Astrocyte (in vitro differentiated cells and primary cell): ENCODE results near the gene MRPL20. TPM values are rescaled to one million over a fixed set of nuclear protein-coding genes. Genes with fewer than 3 reads are reported as not detected.

Source experiments
- DNase-seq: peaks from one replicate; pipeline ENCODE4 v3.0.0-alpha.2; 2010; ENCODE audit warnings: low read depth
- FAIRE-seq: peaks from 2 replicates; lab custom pipeline; 2011; peaks lifted over from hg19 to GRCh38; lab: Jason Lieb, UNC
- H2AFZ ChIP-seq: 2 replicates; pipeline ENCODE4 v1.6.0; 2012; ENCODE audit warnings: low read depth, low read length, inconsistent platforms
- H3K27ac ChIP-seq: 2 replicates; pipeline ENCODE4 v1.5.1; 2011; ENCODE audit warnings: low read depth, low read length, inconsistent platforms
- H3K27me3 ChIP-seq: 2 replicates; pipeline ENCODE4 v1.6.0; 2011; ENCODE audit warnings: low read length, inconsistent platforms; ENCODE audit not compliant: insufficient read depth
- H3K36me3 ChIP-seq: 2 replicates; pipeline ENCODE4 v1.5.1; 2011; ENCODE audit warnings: low read length, inconsistent platforms; ENCODE audit not compliant: insufficient read depth
- H3K4me1 ChIP-seq: 2 replicates; pipeline ENCODE4 v1.5.1; 2011; ENCODE audit warnings: low read length, inconsistent platforms; ENCODE audit not compliant: insufficient read depth
- H3K4me2 ChIP-seq: 2 replicates; pipeline ENCODE4 v1.6.0; 2012; ENCODE audit warnings: low read length, inconsistent platforms
- H3K4me3 ChIP-seq: 2 replicates; pipeline ENCODE4 v1.5.1; 2011; ENCODE audit warnings: low read depth, mild to moderate bottlenecking, low read length, inconsistent platforms; ENCODE audit not compliant: insufficient read depth
- H3K79me2 ChIP-seq: 2 replicates; pipeline ENCODE4 v1.6.0; 2012; ENCODE audit warnings: mild to moderate bottlenecking, low read length, inconsistent platforms; ENCODE audit not compliant: insufficient read depth
- H3K9ac ChIP-seq: 2 replicates; pipeline ENCODE4 v1.6.0; 2012; ENCODE audit warnings: mild to moderate bottlenecking, low read length, inconsistent platforms
- H3K9me3 ChIP-seq: 2 replicates; pipeline ENCODE4 v1.5.1; 2012; ENCODE audit warnings: low read depth, mild to moderate bottlenecking, low read length, inconsistent platforms; ENCODE audit not compliant: insufficient read depth
- H4K20me1 ChIP-seq: 2 replicates; pipeline ENCODE4 v1.6.0; 2012; ENCODE audit warnings: low read length, inconsistent platforms; ENCODE audit not compliant: insufficient read depth
- H3K27ac Mint-ChIP-seq: one replicate; pipeline ENCODE4 v1.8.0; 2021; ENCODE audit warnings: mild to moderate bottlenecking, mixed read lengths; ENCODE audit not compliant: unreplicated experiment
- H3K27me3 Mint-ChIP-seq: one replicate; pipeline ENCODE4 v1.8.0; 2021; ENCODE audit warnings: low read depth, mixed read lengths; ENCODE audit not compliant: unreplicated experiment
- H3K36me3 Mint-ChIP-seq: one replicate; pipeline ENCODE4 v1.8.0; 2021; ENCODE audit warnings: low read depth, mixed read lengths; ENCODE audit not compliant: unreplicated experiment
- H3K4me1 Mint-ChIP-seq: one replicate; pipeline ENCODE4 v1.8.0; 2021; ENCODE audit warnings: low read depth, mixed read lengths; ENCODE audit not compliant: unreplicated experiment
- H3K4me3 Mint-ChIP-seq: one replicate; pipeline ENCODE4 v1.8.0; 2021; ENCODE audit warnings: mild to moderate bottlenecking, moderate library complexity, mixed read lengths; ENCODE audit not compliant: unreplicated experiment
- H3K9me3 Mint-ChIP-seq: one replicate; pipeline ENCODE4 v1.8.0; 2021; ENCODE audit warnings: mild to moderate bottlenecking, mixed read lengths; ENCODE audit not compliant: unreplicated experiment
- EZH2 ChIP-seq: IDR thresholded peaks from 2 replicates; pipeline ENCODE4 v1.6.1; 2012; ENCODE audit warnings: mild to moderate bottlenecking, low read length, inconsistent platforms; ENCODE audit not compliant: insufficient read depth
- total RNA-seq: library from RNA; stranded (reverse); gene quantifications from 2 replicates; pipeline ENCODE4 v1.2.1, GENCODE V29; 2021
- TF ChIP-seq, protein P1 (sequence below): IDR thresholded peaks from 2 replicates; pipeline ENCODE4 v1.5.1; 2011; ENCODE audit warnings: low read depth, mild to moderate bottlenecking, inconsistent platforms, low read length, moderate library complexity; ENCODE audit not compliant: insufficient read depth

The MRPL20 gene
- total RNA-seq, 1 donor from 2014 or later = 88.5 TPM

DNA sequence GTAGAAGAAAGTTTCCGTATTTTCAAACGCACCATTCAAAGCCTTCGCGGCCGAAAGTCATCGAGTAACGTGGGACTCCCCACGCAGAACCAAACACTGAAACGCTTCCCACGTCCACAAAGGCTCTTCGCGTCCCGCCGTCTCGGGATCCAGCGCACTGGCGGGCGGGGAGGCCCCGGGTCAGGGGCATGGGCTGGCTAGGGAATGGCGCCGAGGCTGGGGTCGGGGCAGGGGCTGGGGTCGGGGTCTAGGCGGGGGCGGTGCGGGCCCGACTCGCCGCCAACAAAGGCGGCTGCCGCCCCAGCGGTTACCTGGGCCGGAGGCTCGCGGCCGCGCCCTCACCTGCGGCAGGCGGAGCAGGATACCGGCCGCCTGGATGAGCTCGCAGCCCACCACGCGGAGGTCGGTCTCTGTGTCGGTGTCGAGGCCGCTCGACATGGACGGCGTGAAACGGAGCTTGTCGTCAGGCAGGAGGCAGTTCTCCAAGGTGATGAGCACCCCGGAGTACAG lies 8.4 kb downstream of the MRPL20 start:
- peak overlapping the region; percentile 90 for H3K4me3 ChIP-seq
- peaks cover 88% of the 10 kb centered on the region for H3K79me2 ChIP-seq
- H3K4me1 ChIP-seq = peaks cover 32% of the 10 kb centered on the region
- H4K20me1 ChIP-seq = peaks cover 59% of the 10 kb centered on the region
- peaks cover 39% of the 10 kb centered on the region for H3K4me1 Mint-ChIP-seq
- H3K27me3 ChIP-seq = no peaks in the 10 kb centered on the region
- H3K9ac ChIP-seq = peak overlapping the region; percentile 95
- H3K4me2 ChIP-seq = peak overlapping the region; percentile 99
- no peaks in the 10 kb centered on the region for H3K9me3 ChIP-seq
- TF ChIP-seq, protein P1, sequence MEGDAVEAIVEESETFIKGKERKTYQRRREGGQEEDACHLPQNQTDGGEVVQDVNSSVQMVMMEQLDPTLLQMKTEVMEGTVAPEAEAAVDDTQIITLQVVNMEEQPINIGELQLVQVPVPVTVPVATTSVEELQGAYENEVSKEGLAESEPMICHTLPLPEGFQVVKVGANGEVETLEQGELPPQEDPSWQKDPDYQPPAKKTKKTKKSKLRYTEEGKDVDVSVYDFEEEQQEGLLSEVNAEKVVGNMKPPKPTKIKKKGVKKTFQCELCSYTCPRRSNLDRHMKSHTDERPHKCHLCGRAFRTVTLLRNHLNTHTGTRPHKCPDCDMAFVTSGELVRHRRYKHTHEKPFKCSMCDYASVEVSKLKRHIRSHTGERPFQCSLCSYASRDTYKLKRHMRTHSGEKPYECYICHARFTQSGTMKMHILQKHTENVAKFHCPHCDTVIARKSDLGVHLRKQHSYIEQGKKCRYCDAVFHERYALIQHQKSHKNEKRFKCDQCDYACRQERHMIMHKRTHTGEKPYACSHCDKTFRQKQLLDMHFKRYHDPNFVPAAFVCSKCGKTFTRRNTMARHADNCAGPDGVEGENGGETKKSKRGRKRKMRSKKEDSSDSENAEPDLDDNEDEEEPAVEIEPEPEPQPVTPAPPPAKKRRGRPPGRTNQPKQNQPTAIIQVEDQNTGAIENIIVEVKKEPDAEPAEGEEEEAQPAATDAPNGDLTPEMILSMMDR = no peak
- TF ChIP-seq EZH2 = no peak
- peaks cover 34% of the 10 kb centered on the region for H3K36me3 ChIP-seq
- peak overlapping the region; percentile 70 for H2AFZ ChIP-seq
- H3K4me3 Mint-ChIP-seq = peak overlapping the region; percentile 99
- DNase-seq = no peak
- peak overlapping the region; percentile 96 for H3K27ac Mint-ChIP-seq
- no peak for FAIRE-seq
- peaks cover 22% of the 10 kb centered on the region for H3K36me3 Mint-ChIP-seq
- no peaks in the 10 kb centered on the region for H3K9me3 Mint-ChIP-seq
- peak overlapping the region; percentile 78 for H3K27ac ChIP-seq
- H3K27me3 Mint-ChIP-seq = no peaks in the 10 kb centered on the region

DNA sequence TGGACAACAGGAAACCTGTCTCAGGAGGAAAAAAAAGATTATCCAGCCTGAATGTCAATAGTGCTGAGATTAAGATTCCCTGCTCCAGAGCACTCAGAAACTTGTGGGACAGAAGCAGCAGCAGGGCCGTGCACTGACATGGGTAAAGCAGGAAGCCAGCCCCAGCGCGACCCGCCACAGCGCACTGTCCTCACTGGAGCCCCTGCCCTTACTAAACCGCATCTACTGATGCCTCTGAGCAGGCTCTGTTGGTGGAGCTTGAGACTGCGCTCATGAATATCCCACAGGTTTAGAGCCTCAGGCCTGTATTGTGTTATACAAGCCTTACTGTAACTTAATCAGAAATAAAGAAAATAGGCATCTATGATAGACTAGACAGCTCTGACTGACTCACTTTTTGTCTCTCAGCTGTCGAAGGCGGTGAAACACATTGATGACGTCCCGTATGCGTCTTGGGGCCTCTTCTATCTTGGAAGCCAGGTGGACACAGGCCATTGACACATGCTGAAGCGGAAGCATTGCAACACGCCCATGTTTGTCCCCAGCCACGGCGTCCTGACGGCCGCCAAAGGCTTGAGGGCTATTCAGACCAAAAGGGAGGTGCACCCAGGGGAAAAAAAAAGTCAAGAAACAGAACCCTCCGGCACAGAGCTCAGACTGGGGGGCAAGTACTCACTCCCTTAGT lies 9.1 kb downstream of the MRPL20 start:
- peak overlapping the region; percentile 96 for H3K27ac Mint-ChIP-seq

More for the DNA sequence above, 9.1 kb downstream of the MRPL20 start:
- H3K4me3 ChIP-seq = peak overlapping the region; percentile 90
- peak overlapping the region; percentile 95 for H3K9ac ChIP-seq
- H3K79me2 ChIP-seq = peaks cover 91% of the 10 kb centered on the region
- DNase-seq (peak; percentile 28), FAIRE-seq (no peak)
- peaks cover 32% of the 10 kb centered on the region for H3K4me1 ChIP-seq
- Mint-ChIP-seq H3K4me1 (peaks cover 36% of the 10 kb centered on the region), H3K9me3 (no peaks in the 10 kb centered on the region), H3K36me3 (peaks cover 24% of the 10 kb centered on the region), H3K4me3 (peak overlapping the region; percentile 99), H3K27me3 (no peaks in the 10 kb centered on the region)
- no peak for TF ChIP-seq EZH2
- TF ChIP-seq, protein P1 = no peak
- H2AFZ ChIP-seq = no peak overlapping the region
- H3K9me3 ChIP-seq = no peaks in the 10 kb centered on the region
- peak overlapping the region; percentile 78 for H3K27ac ChIP-seq
- H4K20me1 ChIP-seq = peaks cover 64% of the 10 kb centered on the region
- H3K4me2 ChIP-seq = peak overlapping the region; percentile 99
- peaks cover 36% of the 10 kb centered on the region for H3K36me3 ChIP-seq
- H3K27me3 ChIP-seq = no peaks in the 10 kb centered on the region
